Right lung (tissue), 5 donors: Measurements from ENCODE around the gene VSIR. TPM values are rescaled to one million over a fixed set of nuclear protein-coding genes. Genes with fewer than 3 reads are reported as not detected.

ENCODE experiments used
- DNase-seq, 2 donors: peaks; one replicate each; pipeline ENCODE4 v3.0.0-alpha.2; 2013
- polyA plus RNA-seq, 5 donors: library from polyadenylated mRNA; unstranded; fragments of 120-200 nt; gene quantifications; one replicate each; pipeline versions ENCODE4 v1.2.1 to v1.2.3, GENCODE V29; 2013; ENCODE audit warnings: inconsistent platforms in 1 of 5, low replicate concordance in 1 of 5; ENCODE audit not compliant: insufficient read length in 5 of 5, insufficient read depth in 1 of 5

Gene VSIR
- polyA plus RNA-seq, 5 donors = 26.9 to 48.7 (median 32.4) TPM

- no peak for DNase-seq
Observed at GRCh38 chr10:71783917-71784678, 10.8 kb upstream of the VSIR start.

GRCh38 chr10:71782917-71783490 is 9.7 kb upstream of the VSIR start:
- DNase-seq = no peak

GRCh38 chr10:71782221-71782916 is 9.0 kb upstream of the VSIR start:
- no peak for DNase-seq

- no peak for DNase-seq
Observed at GRCh38 chr10:71780719-71781118, 7.4 kb upstream of the VSIR start.

GRCh38 chr10:71780156-71780555 is 6.8 kb upstream of the VSIR start:
- DNase-seq = no peak

- DNase-seq = no peak
Observed at GRCh38 chr10:71779641-71780040, 6.3 kb upstream of the VSIR start.

GRCh38 chr10:71778071-71778825 is 4.9 kb upstream of the VSIR start:
- DNase-seq = no peak

GRCh38 chr10:71777213-71777985 is 4.1 kb upstream of the VSIR start:
- no peak for DNase-seq

GRCh38 chr10:71776481-71776925 is 3.2 kb upstream of the VSIR start:
- DNase-seq = no peak

DNA sequence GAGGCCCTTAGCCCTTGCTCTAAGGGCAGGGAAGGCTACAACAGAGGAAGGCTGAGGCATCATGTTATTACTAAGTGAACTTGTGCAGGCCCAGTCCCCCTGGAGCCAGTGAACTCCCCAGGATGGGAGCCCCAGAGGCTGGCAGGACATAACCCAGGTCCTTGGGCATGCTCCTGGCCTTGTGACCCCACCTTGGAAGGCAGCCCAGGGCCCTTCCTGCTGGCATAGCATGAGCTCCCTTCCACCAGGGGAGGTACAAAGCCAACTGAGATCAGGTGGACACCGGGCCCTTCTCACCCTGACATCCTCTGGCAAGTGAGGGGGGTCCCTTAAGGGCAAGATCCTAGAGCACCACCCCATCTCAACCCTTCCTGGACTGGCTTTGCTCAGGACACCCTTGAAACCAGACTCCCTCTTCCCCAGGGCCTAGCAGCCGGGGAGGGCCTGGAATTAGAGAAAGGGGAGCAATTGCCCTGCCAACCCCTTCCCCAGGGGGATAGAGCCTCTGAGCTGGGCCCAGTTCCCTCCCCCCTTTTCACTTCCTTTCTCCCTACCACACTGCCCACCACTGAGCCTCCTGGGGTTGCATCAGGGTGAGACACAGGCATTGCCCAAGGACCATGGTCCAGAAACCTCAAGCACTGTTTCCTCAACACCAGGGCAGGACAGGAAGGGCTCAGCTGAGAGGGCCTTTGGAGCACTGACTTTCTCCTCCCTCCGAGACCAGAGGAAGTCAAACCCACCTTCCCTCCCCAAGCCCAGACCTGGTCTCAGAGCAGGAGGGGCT is 1.8 kb upstream of the VSIR start:
- no peak for DNase-seq

GRCh38 chr10:71772832-71773220 is 494 bp downstream of the VSIR start:
- DNase-seq = no peak

- DNase-seq = no peak
Observed at GRCh38 chr10:71771821-71772617, 1.3 kb downstream of the VSIR start.

DNA sequence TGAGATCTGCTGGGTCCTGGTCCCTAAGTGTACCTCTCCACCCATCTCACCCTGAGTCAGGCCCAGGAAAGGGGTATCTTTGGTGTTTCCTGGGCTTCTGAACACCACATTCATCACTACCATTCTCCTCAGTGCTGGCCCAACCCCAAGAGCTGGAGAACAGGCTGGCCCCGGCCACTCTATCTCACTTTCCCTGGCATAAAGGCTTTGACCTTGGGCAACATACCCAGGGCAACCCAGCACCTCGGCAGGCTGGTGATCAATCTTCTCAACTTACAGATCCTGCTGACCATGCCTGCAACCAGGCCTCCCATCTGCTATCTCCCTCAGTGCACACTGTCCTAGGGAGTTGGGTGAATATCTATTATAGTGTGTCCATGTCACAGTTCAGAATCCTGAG is 2.1 kb downstream of the VSIR start:
- no peak for DNase-seq

DNA sequence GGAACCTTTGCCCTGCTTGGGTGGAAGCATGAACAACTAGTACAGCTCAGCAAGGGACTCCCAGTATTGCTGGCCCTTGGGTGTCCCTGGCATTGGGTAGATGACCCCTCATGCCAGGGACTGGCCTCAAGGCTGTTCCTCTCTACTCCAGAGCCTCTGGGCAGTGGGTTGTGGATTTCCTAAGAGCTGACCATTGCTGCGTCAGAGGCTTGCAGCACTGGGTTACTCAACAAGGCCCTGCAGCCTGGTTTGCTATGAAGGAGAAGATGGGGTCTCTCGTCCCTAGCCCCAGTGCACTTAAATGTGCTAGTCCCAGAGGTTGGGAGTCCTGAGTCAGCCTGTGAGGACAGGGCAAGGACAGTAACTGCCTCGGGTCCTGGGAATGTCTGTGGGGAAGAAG is 2.5 kb downstream of the VSIR start:
- no peak for DNase-seq

DNA sequence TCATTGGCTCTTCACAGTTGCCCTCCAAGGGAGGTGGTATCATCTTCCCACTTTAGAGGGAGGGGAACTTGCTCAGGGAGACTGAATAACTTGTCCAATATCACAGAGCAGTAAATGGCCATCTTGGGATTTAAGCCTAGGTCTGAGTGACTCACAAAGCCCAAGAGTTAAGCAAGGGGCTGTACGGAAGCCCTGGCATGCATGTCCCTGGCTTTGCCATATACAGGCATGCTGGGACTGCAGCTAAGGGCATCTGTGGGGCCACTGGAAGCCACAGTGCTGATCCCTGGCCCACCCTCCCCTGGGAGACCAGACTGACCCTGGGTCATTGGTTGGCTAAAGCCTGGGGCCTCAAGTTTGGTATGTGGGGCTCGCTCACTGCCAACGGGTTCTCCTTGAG is 3.1 kb downstream of the VSIR start:
- no peak for DNase-seq

GRCh38 chr10:71769279-71769823 is 4.0 kb downstream of the VSIR start:
- DNase-seq = no peak

GRCh38 chr10:71767420-71768035 is 5.8 kb downstream of the VSIR start:
- no peak for DNase-seq

DNA sequence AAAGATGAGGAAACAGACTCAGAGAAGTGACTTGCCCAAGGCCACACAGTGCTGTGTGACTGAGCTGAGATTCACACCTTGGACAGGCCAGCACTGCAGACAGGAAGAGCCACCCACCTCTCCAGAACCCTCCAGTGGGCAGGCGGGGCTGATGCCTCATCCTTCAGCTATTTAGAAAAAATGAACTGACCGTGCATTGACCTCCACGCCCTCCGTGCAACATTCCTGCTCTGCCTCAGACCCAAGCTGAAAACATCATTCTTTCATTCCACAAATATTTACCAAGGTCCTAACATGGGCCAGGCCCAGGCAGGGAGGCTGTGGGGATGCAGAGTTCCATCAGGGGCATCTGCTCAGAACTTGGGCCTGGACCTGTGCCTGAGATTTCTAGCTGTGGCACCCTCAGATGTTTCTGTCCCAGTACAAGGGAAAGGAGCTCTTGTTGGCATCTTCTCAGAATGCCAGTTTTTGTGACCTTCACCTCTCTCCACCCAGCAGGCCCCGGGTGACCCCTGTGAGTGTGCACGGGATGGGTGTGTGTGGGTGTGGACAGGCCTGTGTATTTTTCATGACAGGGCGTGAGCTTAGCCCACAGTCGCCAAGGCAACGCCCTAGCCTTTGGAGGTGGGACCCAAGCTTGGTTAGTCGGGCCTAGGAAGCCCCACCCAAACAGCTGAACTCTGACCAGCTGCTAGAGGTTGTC is 6.5 kb downstream of the VSIR start:
- no peak for DNase-seq
